SK-MEL-5 (cell line): ENCODE data around the gene SMIM44. TPM values are rescaled to one million over a fixed set of nuclear protein-coding genes. Genes with fewer than 3 reads are reported as not detected.

Source experiments
- DNase-seq: peaks from one replicate; pipeline ENCODE4 v3.0.0-alpha.2; 2016; ENCODE audit warnings: low read depth, low spot score
- in situ Hi-C: cut with HindIII; loops from 2 replicates; pipeline ENCODE4 v1.10.0; 2016; ENCODE audit warnings: low sequenced_read_pairs, high pct_unique_total_duplicates, low pct_unique_long_range_greater_than_20kb
- total RNA-seq: library from RNA; depleted of rRNA; stranded (reverse); fragments of >200 nt; shearing (Covaris generic); gene quantifications from 2 replicates; pipeline ENCODE4 v1.2.3, GENCODE V29; 2014

SMIM44 gene
- total RNA-seq, 1 experiment from 2014 or later = not detected

DNA sequence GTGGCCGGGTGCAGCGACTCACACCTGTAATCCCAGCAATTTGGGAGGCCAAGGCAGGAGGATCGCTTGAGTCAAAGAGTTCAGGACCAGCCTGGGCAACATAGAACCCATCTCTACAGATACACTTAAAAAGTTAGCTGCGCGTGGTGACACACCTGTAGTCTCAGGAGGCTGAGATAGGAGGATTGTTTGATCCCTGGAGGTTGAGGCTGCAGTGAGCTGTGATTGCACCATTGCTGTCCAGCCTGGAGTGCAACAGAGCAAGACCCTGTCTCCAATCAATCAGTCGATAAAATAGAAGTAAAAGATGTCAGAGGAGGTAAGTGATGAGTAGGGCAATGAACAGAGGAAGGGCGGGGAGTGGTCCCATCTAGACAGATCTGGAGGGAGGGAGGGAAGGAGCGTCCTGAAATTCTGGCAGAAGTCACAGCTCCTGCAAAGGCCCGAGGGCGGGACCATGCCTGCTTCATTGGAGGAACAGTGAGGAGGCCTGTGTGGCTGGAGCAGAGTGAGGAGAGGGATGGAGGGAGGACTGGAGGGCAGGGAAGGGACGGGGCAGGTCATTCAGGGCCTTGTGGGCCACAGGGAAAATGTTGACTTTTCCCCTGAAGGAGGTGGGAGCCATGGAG lies 12.6 kb downstream of the SMIM44 start:
- in situ Hi-C loops = no loop called here
- no peak for DNase-seq

DNA sequence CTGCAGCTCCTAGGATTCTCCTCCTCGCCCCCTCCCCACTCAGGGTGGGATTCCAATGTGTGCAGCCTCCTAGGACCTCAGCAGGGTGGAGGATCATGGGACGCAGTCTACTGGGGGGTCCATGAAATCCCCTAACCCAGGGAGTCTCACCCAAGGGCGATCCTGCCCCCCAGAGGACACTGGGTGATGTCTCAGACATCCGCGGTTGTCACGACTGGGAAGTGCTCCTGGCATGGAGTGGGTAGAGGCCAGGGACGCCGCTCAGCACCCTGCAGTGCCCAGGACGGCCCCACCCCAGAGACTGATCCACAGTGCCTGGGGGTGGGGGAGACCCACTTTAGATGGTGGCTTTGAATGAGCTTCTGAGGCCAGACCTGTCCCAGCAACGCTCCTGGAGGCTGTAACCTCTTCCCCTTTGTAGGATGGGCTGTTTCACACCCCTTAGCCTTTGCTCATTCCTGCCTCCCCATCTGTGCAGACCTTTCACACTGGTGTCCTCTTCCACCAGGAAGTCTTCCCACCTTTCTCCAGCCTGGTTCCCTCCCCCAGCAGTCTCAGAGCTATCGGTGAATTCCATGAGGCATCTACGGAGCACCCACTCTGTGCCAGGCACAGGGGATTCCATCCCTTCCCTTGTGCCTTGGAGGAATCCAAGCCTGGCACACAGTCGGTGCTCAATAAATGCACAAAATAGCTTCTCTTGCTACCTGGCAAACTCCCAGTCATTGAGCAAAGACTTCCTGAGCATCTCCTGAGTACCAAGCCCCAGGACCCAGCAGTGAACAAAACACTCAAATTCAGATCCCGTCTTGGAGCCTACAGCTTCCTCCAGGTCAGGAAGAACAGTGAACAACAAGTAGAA lies 13.4 kb downstream of the SMIM44 start:
- no peak for DNase-seq
- in situ Hi-C loops = no loop called here

DNA sequence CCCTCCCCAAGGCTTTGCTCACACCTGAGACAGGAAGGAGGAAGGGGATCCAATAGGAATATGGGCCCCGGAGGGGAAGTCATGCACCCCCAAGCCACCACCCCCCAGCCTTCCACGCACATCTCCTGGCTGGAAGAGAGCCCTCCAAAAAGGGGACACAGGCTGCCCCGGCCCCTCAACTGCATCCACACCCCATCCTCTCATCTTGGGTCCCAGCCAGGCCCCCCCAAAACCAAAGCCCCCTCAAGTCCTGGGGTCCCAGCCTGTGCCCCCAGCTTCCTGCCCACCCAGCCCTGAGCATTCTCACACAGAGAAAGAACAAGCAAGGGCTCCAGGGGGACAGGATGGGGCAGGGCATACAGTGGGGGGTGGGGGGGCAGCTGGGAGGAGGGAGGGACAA lies 15.0 kb downstream of the SMIM44 start:
- DNase-seq = no peak
- in situ Hi-C loops = no loop called here

DNA sequence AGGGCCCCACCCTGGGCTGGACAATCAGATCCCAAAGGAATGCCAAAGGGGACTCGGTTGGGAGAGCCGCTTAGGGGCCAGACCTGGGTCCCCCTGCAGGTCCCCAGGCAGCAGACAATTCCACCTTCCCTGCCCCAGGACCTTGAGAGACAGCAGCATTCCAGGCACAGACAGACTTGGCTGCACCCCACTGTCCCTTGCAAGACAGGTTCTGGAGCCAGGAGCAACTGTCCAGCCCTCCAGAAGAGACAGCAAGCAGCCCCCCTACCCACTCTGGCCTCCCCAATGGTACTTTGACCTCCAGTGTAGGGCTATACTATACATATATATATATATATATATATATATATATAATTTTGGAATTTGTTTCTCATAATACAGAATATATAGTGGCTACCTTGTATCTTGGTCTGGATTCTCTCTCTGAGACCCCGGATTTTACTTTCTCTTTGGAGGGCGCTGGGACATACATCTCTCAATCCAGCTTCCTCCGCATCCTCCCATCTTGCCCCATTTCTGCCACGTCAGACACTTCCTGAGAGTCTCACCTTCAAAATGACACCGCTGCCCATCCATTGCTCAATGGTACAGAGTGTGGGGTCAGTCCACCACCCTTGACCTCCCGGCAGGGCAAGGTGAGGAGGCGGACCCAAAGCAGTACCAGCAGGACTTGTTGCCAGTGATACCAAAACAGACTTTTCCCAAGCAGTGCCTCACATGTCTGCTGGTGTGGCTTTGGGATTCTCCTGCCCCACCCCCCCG lies 15.6 kb downstream of the SMIM44 start:
- in situ Hi-C loops = no loop called here
- DNase-seq = no peak

DNA sequence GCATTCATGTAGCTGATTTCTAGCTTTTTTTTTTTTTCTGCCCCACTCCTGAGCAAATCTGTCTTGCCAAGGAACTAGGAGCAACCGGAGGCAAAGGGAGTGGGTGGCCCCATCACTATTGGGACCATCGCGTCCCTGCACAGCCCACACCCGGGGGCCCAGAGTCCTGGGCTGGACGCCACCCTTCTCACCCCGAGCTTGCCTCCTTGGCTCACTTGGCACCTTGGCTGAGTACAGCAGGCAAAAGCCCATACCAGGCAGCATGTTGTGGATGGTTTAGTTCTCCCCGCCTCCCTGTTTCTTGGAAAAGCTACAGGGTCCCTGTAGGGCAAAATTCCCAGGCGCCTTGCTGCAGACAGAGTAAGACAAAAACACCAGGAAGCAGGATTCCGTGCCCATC lies 16.6 kb downstream of the SMIM44 start:
- in situ Hi-C loops = no loop called here
- DNase-seq = no peak

DNA sequence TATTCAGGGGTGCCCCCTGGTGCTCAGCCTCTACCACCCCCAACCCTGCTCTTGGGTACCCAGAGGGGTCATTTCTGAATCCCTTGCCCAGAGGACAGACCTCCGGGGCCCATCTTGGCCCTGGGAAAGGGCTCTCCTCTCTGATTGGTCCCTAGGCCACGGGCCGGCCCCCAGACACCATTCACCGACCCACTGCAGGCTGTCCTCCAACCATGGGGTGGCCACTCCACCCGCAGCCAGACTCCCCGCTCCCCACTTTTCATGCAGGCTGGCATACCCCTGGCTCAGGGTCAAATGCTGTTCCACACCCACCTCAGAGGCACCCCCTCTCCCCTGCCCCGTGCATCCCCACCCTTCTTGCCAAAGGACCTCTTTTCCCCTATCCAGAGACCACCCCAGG lies 17.7 kb downstream of the SMIM44 start:
- DNase-seq = no peak
- in situ Hi-C loops = no loop called here

GRCh38 chr19:3464587-3465235 lies 18.5 kb downstream of the SMIM44 start:
- in situ Hi-C loops = no loop called here

GRCh38 chr19:3463714-3464586 lies 19.3 kb downstream of the SMIM44 start:
- no peak for DNase-seq
- in situ Hi-C loops = no loop called here

More at GRCh38 chr19:3464587-3465235, 18.5 kb downstream of the SMIM44 start:
- DNase-seq = no peak

GRCh38 chr19:3462991-3463713 lies 20.1 kb downstream of the SMIM44 start:
- in situ Hi-C loops = no loop called here
- no peak for DNase-seq

DNA sequence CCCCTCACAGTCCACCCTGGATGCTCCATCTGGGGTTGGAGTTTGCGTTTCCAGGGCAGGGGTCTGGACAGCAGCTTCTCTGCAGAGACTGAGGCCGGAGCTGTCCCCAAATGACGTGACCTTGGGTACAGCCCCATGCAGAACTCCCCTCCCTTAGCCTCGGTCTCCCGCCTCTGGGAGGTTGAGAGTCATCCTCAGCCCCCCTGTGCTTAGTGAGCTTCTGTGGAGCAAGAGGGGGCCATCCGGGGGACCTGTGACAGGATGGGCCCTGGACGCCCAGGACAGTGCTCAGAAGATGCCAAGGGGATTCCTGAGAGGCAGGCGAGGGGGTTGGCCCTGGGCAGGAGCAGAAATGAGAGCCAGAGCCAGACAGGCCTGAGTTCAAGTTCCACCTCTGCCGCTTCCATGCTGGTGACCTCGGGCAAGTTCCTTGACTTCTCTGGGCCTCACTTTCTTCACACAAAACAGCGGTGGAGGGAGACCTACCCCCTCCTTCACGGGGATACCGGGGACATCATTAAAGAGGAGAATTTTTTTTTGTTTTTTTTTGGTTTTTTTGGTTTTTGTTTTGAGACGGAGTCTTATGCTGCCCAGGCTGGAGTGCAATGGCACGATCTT lies 23.2 kb downstream of the SMIM44 start:
- DNase-seq = no peak
- in situ Hi-C loops = no loop called here

GRCh38 chr19:3459089-3459881 lies 24.0 kb downstream of the SMIM44 start:
- DNase-seq = peak; percentile 26
- in situ Hi-C loops = no loop called here

GRCh38 chr19:3458229-3459088 lies 24.8 kb downstream of the SMIM44 start:
- in situ Hi-C loops = no loop called here
- DNase-seq = no peak

- DNase-seq = no peak
- in situ Hi-C loops = no loop called here
These were observed 25.6 kb downstream of the SMIM44 start for GRCh38 chr19:3457528-3458228.

DNA sequence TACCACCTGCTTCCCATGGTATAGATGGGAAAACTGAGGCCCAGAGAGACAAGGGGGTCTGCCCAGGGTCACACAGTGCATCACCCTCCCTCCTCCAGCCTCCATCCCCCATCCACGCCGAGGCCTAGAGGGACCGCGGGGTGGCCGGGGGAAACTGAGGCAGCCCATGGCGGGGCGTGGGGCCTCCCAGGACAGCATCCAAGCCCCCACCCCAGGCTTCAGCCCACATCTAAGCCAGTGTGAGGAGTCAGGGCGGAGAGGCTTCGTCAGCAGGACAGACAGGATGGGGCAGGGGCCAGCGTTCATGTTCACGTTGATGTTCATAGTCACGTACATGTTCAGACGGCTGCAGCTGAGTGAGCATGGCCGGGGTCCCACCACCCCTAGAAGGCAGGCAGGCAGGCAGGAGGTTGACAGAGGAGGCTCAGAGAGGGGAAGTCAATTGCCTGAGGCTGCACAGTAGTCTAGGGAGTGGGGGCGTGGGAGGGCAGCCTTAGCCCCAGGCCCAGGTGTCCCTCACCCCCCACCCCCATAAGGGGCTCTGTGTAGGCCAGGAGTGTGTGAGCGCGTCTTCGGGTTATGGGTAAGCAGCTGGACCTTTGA lies 26.2 kb downstream of the SMIM44 start:
- no peak for DNase-seq
- in situ Hi-C loops = no loop called here
